COLO668 (cell line): ENCODE results near the gene MEN1.

Experiments
- DNase-seq: peaks from one replicate; lab custom pipeline; 2025; ENCODE audit not compliant: unreplicated experiment; lab: John Stamatoyannopoulos, UW

Gene MEN1

DNA sequence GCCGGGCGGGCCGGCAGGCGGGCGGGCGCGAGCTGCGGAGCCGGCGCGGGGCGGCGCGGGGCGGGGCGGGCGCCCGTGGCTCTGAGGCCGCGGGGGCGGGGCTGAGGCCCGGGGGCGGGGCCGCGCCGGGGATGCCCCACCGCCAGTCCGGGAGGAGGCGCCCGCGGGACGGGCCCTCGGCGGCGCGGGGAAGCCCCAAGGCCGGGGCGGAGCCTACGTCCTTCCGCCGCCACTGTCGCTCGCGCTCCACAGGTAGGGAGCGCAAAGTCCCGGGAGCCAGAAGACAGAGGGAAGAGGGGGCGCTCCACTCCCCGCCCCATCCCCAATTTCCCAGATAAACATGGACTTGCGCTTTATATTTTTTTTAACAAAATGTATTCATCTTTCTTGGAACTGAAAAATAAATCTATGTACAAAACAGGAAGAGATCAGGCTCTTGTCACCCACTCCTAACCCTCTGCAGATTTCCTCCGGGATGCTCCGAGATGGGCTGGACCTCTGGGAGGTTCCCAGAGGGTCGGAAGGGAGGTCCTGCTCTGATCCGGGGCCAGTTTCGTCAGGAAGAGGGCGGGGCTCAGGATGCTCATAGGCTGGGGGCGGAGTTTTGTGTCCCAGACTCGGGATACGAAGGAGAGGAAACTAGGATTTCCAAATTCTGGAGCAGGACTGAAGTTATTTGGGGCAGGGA lies 7.0 kb downstream of the MEN1 start, which contains the start of gene MAP4K2:
Gene MAP4K2, minus strand, starts transcription at position 57 of the 688 bp plus-strand sequence. CDS start 65 bp downstream, outside the sequence.
- DNase-seq: peak; percentile 94

DNA sequence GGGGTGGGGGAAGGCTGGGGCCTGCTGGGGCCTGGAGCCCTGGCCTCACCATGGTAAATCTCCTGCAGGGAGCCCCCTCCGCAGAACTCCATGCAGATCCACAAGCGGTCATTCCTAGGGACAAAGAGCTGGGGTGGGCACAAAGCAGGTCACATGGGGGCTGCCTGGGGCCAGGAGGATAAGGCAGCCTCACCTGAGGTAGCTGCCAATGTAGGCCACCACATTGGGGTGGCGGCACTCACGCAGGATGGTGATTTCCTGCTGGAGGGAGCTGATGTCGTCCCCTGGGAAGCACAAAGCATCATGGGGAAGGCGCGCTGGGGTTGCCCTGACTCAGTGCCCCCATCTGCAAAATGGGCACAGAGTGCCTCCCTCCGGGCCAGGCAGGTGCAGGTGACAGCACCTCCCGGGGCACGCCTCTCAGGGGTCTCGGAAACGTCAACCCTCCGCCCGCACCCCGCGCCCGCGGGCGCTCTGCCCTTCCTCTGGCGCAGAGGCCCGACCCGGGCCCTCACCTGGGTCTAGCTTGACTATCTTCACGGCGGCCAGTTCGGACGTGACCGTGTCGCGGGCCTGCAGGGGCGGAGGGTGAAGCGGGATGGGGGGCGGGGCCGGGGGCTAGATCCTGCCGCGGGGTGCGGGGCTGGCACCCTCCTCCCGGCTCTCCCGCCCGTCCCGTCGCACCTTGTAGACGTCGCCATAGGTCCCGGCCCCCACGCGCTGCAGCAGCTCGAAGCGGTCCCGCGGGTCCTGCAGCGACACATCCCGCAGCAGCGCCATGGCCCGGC lies 7.8 kb downstream of the MEN1 start:
- DNase-seq: peak; percentile 39

DNA sequence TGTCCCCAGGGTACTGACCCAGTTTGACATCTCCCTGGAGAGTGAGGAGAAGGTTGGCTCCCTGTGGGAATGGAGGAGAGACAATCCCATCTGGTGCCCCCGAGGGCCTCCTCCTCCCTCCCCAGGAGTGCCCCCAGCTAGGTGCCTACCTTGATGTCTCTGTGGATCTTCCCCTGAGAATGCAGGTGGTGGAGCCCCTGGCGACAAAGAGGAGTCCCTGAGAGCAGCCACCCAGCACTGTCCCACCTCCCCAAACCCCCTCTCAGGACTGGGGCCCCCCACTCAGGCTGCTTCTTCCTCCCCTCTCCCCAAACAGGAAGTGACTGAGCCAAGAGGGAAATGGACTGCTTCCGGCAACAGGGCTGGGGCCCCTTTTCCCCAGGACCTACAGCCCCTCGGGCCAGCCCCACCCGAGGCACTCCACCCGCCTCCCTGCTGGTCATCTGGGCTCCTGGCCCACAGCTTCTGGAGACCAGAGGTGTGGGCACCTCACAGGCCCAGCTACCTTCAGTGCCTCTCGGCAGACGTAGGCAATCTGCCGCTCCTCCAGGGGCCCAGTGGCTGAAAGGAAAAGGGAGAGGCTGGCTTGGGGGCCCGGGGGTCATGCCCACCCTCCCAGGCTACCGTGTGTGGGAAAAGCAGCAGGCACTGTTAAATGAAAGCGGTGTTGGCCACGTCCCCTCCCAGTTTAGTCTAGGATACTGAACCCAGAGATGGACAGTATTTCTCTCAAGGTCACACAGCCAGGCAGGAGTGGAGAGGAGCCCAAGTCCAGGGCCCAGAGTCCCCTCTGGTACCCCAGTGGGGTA lies 8.6 kb downstream of the MEN1 start:
- DNase-seq: peak; percentile 28

GRCh38 chr11:64801158-64801464 lies 9.2 kb downstream of the MEN1 start:
- peak; percentile 69 for DNase-seq

- DNase-seq: no peak
Measured at GRCh38 chr11:64800303-64801157, 9.8 kb downstream of the MEN1 start.

GRCh38 chr11:64799623-64800302 lies 10.6 kb downstream of the MEN1 start:
- DNase-seq: peak; percentile 30

DNA sequence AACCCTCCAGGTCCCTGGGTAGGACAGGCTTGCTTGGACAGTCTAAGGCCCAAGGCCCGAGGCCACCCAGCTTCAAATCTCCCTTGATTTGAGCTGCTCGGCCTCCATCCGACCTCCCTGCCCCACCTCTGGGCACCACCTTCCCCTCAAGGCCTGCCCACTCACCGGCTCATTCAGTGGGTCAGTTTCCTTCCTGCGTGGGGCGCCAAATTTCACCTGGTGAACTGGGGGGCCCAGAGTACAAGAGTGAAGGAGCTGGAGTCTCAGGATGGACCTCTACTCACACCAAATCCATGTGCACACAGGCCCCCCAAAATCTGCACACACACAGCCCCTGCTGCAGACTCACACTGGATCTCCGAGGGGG lies 11.1 kb downstream of the MEN1 start:
- no peak for DNase-seq

GRCh38 chr11:64796757-64797541 lies 13.4 kb downstream of the MEN1 start:
- no peak for DNase-seq

GRCh38 chr11:64796047-64796756 lies 14.1 kb downstream of the MEN1 start:
- DNase-seq: no peak

DNA sequence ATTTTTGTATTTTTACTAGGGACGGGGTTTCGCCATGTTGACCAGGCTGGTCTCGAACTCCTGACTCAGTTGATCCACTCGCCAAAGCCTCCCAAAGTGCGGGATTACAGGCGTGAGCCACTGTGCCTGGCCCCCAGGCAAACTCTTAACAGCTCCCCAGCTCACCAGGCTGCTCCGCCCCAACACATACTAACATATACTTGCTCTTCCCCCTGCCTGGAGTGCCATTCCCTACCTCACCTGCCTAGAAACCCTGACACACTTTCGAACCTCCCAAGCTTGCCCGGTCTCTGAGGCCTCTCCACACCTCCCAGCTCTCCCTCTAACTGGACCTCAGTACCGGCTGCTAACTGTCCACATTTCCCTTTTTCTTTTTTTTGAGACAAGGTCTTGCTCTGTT lies 15.8 kb downstream of the MEN1 start:
- DNase-seq: no peak

GRCh38 chr11:64793271-64794160 lies 16.8 kb downstream of the MEN1 start:
- no peak for DNase-seq

GRCh38 chr11:64792482-64792881 lies 17.9 kb downstream of the MEN1 start:
- DNase-seq: no peak

- DNase-seq: no peak
Measured at GRCh38 chr11:64791781-64792291, 18.5 kb downstream of the MEN1 start.

- DNase-seq: no peak
Measured at GRCh38 chr11:64790205-64791095, 19.9 kb downstream of the MEN1 start.

- no peak for DNase-seq
Measured at GRCh38 chr11:64789331-64790204, 20.8 kb downstream of the MEN1 start.
